KMS-11 (cell line): ENCODE results near the gene PMM2.
A peak's percentile ranks its signal among the peaks of the same experiment; 100 is the strongest.

ENCODE experiments used
- H2AFZ ChIP-seq: fragments of 200-600 bp; sonication (generic); 2 replicates; pipeline ENCODE4 v1.6.1; 2016; ENCODE audit warnings: antibody characterized with exemption, mixed run types, low read depth
- H3K27ac ChIP-seq: fragments of 200-600 bp; sonication (generic); 2 replicates; pipeline ENCODE4 v1.6.1; 2016; ENCODE audit warnings: mild to moderate bottlenecking, mixed run types
- H3K27me3 ChIP-seq: fragments of 200-600 bp; sonication (generic); 2 replicates; pipeline ENCODE4 v1.6.1; 2017; ENCODE audit warnings: mild to moderate bottlenecking, low read depth, mixed run types, moderate library complexity; ENCODE audit not compliant: insufficient read depth
- H3K36me3 ChIP-seq: fragments of 200-600 bp; sonication (generic); 2 replicates; pipeline ENCODE4 v1.6.1; 2017; ENCODE audit warnings: mild to moderate bottlenecking, mixed run types; ENCODE audit not compliant: insufficient read depth
- H3K4me1 ChIP-seq: fragments of 200-600 bp; sonication (generic); 2 replicates; pipeline ENCODE4 v1.6.1; 2016; ENCODE audit warnings: mild to moderate bottlenecking, low read depth, mixed run types; ENCODE audit not compliant: poor library complexity, severe bottlenecking
- H3K4me2 ChIP-seq: fragments of 200-600 bp; sonication (generic); 2 replicates; pipeline ENCODE4 v1.7.0; 2016; ENCODE audit warnings: mild to moderate bottlenecking, mixed run types
- H3K4me3 ChIP-seq: fragments of 200-600 bp; sonication (generic); IDR thresholded peaks from 2 replicates; pipeline ENCODE4 v1.6.1; 2017; ENCODE audit warnings: low read depth, low read length, mixed read lengths; ENCODE audit not compliant: insufficient read depth
- H3K79me2 ChIP-seq: fragments of 200-600 bp; sonication (generic); 2 replicates; pipeline ENCODE4 v1.6.1; 2016; ENCODE audit warnings: low read depth, mixed run types; ENCODE audit not compliant: insufficient read depth
- H3K9ac ChIP-seq: fragments of 200-600 bp; sonication (generic); 2 replicates; pipeline ENCODE4 v1.6.1; 2016; ENCODE audit warnings: mild to moderate bottlenecking, mixed run types
- H4K20me1 ChIP-seq: fragments of 200-600 bp; sonication (generic); 2 replicates; pipeline ENCODE4 v1.6.1; 2016; ENCODE audit warnings: mild to moderate bottlenecking, mixed run types; ENCODE audit not compliant: insufficient read depth
- TF ChIP-seq, protein P1 (sequence below): fragments of 200-600 bp; sonication (generic); conservative IDR thresholded peaks from 2 replicates; pipeline ENCODE4 v1.6.1; 2017; ENCODE audit warnings: low read depth, mild to moderate bottlenecking, antibody characterized with exemption, low read length, moderate library complexity, mixed read lengths

The PMM2 gene

DNA sequence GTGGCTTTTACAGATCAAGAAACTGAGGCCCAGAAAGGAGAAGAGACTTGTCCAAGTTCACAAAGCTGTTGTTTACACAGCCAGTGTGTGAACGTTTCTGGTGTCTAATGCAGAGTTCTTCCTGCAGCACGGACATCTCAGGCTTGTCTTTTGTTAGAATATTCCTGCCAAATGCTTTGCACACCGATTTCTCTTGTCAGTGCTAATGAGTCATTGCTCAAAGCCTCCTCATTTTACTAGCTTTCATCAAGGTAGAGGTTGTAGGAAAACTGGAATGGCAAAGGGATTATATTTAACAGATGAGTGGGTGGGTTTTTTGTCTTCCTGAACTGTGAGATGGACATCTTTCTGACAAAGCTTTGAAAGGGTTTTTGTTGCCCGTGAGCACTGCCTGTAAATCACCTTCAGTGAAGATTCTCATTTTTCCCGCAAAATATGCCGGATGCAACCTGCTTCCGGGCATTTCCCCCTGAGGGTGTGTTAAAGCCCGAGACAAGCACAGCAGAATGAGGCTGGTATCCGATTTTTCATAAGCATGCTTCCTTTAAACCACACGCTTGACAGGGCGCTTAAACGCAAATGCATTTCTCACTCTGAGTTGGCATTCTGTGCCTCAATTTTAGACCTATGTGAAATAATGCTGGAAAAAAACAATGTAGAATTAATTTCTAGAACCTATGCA lies 14.7 kb downstream of the PMM2 start:
- no peak overlapping the region for H2AFZ ChIP-seq
- H3K79me2 ChIP-seq = peaks cover 34% of the 10 kb centered on the region; the same call in 1 of the 2 replicates
- peaks cover 49% of the 10 kb centered on the region; the same call in 1 of the 2 replicates for H3K36me3 ChIP-seq
- no peak overlapping the region for H3K4me3 ChIP-seq
- no peaks in the 10 kb centered on the region for H3K27me3 ChIP-seq
- H3K9ac ChIP-seq = no peak overlapping the region
- no peak overlapping the region for H3K4me2 ChIP-seq
- peaks cover 22% of the 10 kb centered on the region for H3K4me1 ChIP-seq
- no peaks in the 10 kb centered on the region; the same call in 1 of the 2 replicates for H4K20me1 ChIP-seq
- no peak overlapping the region for H3K27ac ChIP-seq
- TF ChIP-seq, protein P1, sequence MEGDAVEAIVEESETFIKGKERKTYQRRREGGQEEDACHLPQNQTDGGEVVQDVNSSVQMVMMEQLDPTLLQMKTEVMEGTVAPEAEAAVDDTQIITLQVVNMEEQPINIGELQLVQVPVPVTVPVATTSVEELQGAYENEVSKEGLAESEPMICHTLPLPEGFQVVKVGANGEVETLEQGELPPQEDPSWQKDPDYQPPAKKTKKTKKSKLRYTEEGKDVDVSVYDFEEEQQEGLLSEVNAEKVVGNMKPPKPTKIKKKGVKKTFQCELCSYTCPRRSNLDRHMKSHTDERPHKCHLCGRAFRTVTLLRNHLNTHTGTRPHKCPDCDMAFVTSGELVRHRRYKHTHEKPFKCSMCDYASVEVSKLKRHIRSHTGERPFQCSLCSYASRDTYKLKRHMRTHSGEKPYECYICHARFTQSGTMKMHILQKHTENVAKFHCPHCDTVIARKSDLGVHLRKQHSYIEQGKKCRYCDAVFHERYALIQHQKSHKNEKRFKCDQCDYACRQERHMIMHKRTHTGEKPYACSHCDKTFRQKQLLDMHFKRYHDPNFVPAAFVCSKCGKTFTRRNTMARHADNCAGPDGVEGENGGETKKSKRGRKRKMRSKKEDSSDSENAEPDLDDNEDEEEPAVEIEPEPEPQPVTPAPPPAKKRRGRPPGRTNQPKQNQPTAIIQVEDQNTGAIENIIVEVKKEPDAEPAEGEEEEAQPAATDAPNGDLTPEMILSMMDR = no peak

DNA sequence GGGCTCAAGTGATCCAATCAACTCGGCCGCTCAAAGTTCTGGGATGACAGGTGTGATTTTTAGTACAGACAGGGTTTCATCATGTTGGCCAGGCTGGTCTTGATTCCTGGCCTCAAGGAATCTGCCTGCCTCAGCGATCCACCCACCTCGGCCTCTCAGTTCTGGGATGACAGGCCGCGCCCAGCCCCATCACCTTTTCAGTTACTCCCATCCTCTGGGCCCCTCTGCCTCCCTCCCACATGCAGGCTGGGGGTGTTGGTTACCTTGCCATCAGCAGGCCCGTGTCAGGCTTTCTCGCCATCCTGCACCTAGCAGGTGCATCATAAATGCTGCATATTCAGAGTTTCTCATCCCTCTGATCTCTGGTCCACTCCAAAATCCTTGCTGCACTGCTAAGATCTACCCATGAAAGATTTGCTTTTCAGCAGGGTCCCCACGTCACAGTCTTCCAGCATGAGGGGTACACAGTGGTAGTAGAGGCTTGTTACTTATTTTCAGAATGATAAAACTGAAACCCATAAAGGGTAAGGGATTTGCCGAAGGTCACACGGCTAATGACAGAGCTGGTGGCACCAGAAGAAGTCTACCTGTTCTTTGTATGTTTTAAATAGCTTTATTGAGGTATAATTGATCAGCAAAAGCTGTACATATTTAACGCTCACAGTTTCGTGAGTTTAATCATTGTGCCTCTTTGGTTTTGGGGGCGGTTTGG lies 16.6 kb downstream of the PMM2 start:
- peaks cover 14% of the 10 kb centered on the region; the same call in 1 of the 2 replicates for H3K79me2 ChIP-seq
- H3K27ac ChIP-seq = no peak overlapping the region
- H4K20me1 ChIP-seq = no peaks in the 10 kb centered on the region
- TF ChIP-seq, protein P1 = no peak
- peaks cover 35% of the 10 kb centered on the region; the same call in 1 of the 2 replicates for H3K36me3 ChIP-seq
- no peak overlapping the region for H2AFZ ChIP-seq
- no peak overlapping the region for H3K9ac ChIP-seq
- H3K27me3 ChIP-seq = no peaks in the 10 kb centered on the region
- no peak overlapping the region for H3K4me3 ChIP-seq
- no peak overlapping the region for H3K4me2 ChIP-seq
- H3K4me1 ChIP-seq = peaks cover 26% of the 10 kb centered on the region

DNA sequence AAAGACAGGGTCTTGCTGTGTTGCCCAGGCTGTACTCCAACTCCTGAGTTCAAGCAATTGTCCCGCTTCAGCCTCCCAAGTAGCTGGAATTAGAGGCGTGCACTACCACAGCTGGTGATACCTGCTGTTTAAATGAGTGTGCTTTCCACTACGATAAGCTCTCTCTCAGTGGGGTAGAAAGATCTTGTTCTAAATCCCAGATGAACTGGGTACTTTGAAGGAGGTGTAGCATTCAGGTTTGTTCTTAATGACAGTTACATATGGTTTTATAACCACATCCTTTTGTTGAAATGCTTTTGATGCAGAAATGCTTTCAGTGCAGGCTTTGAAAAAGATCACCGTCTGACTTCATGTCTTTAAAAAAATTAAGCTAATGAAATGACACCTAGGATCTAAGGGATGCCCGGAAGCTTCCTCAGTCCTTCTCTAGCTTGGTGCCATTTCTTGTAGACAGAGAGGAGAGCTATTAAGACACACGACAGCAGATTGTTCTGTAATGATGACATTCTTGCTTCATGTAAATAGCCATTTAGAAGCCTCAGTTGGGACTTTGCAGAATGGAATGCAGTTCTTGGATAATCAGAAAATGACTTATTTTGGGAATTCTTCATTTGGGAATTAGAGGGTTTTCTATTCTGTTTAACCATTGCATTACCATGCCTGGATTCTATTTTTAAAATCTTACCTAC lies 19.5 kb downstream of the PMM2 start:
- Histone ChIP-seq H3K36me3 (peaks cover 27% of the 10 kb centered on the region; the same call in 1 of the 2 replicates), H3K27me3 (no peaks in the 10 kb centered on the region), H3K79me2 (peaks cover 4% of the 10 kb centered on the region; the same call in 1 of the 2 replicates), H3K27ac (peak overlapping the region; percentile 26; the same call in 1 of the 2 replicates), H2AFZ (no peak overlapping the region), H3K4me3 (no peak overlapping the region), H3K9ac (no peak overlapping the region), H4K20me1 (no peaks in the 10 kb centered on the region), H3K4me1 (peaks cover 26% of the 10 kb centered on the region), H3K4me2 (peak overlapping the region; percentile 19; the same call in 1 of the 2 replicates)
- TF ChIP-seq, protein P1 = no peak

DNA sequence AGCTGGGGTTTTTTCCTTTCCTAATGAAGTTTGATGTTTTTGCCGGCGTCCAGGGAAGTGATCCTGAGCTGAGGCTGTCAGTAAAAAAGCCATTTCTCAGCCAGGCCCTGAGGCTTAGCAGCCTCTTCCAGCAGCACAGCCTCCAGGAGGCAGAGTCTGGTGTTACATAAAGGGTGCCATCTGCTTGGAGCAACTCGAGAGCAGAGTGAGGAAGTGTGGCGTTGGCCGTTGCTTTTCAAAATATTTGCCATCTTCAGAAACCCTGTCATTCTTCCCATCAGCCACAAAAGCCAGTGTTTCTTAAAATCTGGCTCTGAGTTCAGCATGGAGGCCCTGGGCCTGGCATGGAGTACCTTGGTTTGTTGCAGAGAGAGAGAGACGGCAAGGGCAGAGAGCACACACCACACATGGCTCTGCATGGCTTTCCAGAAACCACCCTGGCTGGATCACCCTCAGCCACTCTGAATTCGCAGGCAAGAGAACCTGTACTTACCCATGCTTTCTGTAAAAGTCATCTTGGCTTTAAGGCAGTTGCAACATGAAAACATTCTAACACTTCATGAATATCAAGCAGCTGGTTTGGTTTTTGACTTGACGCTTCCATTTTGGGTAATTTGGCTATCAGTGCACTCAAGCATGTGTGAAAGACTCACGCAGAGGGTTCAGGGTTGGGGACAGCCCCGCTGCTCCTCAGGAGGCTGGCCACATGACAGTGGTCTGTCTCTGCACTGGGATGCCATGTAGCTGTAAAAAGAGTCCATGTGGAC lies 21.0 kb downstream of the PMM2 start:
- Histone ChIP-seq H2AFZ (no peak overlapping the region), H4K20me1 (no peaks in the 10 kb centered on the region), H3K27me3 (no peaks in the 10 kb centered on the region), H3K79me2 (peaks cover 4% of the 10 kb centered on the region; the same call in 1 of the 2 replicates), H3K36me3 (peaks cover 16% of the 10 kb centered on the region; the same call in 1 of the 2 replicates), H3K4me3 (no peak overlapping the region), H3K27ac (no peak overlapping the region), H3K9ac (no peak overlapping the region), H3K4me1 (peaks cover 26% of the 10 kb centered on the region), H3K4me2 (no peak overlapping the region)
- TF ChIP-seq, protein P1 = no peak
